HG02981 (cell line): ENCODE data around the gene CEP128.
"Not testable (repeated sequence)": the region's sequence is repeated elsewhere in the genome, so short reads cannot be mapped to it uniquely, and the experiment has no call there.

Experiments used
- ATAC-seq: cut with Tn5 transposase; IDR thresholded peaks from one replicate; pipeline ENCODE4 v1.9.1; 2021; ENCODE audit warnings: mild to moderate bottlenecking, moderate library complexity; ENCODE audit not compliant: unreplicated experiment

The CEP128 gene

DNA sequence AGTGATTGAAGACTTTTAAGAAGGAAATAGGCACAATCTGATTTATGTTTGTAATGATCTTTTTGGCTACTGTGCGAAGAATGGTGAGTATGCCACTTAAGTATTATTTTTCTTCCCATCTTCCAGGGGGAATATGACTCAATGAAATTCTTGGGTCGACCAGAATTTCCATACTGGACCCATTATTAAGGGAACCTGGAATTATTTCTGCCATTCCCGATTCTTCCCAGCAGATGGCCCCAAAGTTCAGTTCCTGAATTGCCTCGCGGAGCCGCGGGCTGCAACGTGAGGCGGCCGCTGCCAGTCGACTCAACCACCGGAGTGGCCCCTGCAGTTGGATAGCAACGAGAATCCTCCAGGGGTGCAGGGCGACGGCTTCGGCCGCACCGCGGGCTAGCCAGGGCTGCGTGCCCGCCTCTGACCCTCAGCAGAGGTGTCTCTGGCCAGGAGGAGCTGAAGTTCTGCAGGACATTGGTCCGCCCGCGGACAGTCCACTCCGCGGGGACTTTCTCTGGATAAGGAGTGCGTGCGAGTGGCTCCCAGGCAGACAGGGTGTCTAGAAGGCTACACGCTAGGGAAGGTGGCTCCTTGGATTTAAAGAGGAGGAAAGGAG is 13.3 kb upstream of the CEP128 start:
- ATAC-seq: peak; percentile 20

DNA sequence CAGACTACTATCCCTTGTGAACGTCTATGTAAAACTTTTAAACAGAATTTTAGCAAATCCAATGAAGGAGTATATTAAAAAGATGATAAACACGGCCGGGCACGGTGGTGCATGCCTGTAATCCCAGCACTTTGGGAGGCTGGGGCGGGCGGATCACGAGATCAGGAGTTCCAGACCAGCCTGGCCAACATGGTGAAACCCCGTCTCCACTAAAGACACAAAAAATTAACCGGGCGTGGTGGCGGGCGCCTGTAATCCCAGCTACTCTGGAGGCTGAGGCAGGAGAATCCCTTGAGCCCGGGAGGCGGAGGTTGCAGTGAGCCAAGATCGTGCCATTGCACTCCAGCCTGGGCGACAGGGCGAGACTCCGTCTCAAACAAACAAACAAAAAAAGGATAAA is 11.7 kb upstream of the CEP128 start:
- ATAC-seq: not testable (repeated sequence)

GRCh38 chr14:80951491-80951890 is 10.0 kb upstream of the CEP128 start:
- no peak for ATAC-seq

- ATAC-seq: no peak
These were observed 6.8 kb upstream of the CEP128 start for GRCh38 chr14:80948291-80948690.

- no peak for ATAC-seq
These were observed 5.3 kb upstream of the CEP128 start for GRCh38 chr14:80946797-80947196.

DNA sequence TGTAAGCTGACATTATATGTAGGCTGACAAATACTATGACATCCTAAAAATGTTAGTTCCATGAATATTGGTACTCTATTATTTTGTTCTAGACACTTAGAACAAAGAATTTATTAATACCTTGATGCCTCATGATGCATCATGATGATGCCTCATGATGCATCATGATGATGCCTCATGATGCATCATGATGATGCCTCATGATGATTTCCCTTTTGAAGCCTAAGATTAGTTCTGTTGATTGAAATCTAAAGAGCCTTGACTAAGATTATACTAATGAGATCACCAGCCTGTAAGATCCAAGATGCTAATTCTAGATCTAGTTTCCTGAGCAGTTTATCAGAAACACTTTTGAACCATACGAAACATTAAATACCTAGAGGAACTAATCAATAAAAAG is 4.6 kb upstream of the CEP128 start:
- ATAC-seq: no peak

GRCh38 chr14:80944861-80945617 is 3.5 kb upstream of the CEP128 start:
- no peak for ATAC-seq

GRCh38 chr14:80942191-80942600 is 658 bp upstream of the CEP128 start:
- ATAC-seq: peak; percentile 17

DNA sequence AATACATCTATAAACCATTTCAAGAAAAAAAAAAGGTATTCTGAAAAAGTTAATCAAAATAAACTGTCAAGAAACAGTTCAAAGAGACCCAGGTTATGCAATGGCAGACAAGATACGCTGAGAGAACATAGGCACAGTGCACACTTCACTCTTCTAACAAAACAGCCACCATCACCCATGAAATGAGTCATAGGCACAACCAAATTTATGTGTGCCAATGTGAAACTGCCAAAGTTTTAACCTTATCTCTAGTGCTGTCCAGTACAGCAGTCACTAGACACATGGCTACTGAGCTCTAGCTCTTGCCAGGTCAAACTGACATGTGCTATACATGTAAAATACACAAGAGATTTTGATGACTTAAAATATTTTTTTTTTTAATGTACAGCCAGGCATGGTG is 1.4 kb downstream of the CEP128 start:
- peak; percentile 38 for ATAC-seq

GRCh38 chr14:80933686-80934085 is 7.9 kb downstream of the CEP128 start:
- ATAC-seq: no peak

GRCh38 chr14:80933282-80933681 is 8.3 kb downstream of the CEP128 start:
- ATAC-seq: no peak

- ATAC-seq: peak; percentile 98
These were observed 10.6 kb downstream of the CEP128 start for GRCh38 chr14:80930836-80931389.

GRCh38 chr14:80930095-80930494 is 11.4 kb downstream of the CEP128 start:
- ATAC-seq: no peak

DNA sequence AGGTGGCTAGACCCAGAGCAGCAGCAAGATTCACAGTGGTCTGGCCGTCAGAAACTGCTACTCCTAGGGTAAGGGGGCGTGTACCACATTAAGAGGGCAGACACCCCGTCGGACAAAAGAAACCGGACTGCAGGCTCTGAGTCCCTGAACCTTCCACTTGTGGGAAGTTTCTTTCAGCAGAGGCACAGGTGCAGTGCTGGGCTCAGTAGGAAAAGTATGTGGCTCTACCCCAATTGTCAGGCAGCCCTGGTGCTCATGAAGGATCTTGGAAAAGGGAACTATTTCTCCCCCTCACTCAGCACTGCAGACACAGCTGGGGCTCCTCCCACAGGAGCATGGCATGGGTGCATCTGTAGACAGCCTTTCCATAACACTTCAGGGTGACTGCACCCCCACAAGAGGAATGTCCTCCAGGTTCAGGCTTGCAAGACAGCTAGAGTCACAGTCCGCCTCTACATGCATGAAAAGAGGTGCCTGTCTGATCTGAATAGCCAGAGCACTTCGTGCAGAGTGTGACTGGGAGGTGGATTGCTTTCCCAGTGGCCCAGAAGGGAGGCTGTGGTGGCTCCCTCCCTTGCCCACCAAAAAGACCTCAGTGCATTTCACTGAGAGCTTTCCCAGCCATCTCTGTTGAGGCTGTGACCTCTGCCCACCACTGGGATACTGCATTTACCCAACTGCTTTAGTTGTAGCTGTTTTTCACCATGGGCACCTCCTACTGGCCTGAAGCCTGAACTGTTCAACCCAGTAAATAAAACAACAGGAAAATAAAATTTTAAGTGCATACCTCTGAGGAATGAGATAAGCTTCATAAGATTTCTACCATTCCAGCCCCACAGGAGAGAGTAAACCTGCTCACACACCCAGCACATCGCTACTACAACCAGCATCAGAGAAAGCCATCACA is 14.2 kb downstream of the CEP128 start:
- no peak for ATAC-seq

GRCh38 chr14:80926397-80927082 is 15.0 kb downstream of the CEP128 start:
- no peak for ATAC-seq

- ATAC-seq: no peak
These were observed 17.0 kb downstream of the CEP128 start for GRCh38 chr14:80924365-80925103.

GRCh38 chr14:80923368-80923767 is 18.2 kb downstream of the CEP128 start:
- no peak for ATAC-seq

- ATAC-seq: no peak
These were observed 21.9 kb downstream of the CEP128 start for GRCh38 chr14:80919622-80920021.

GRCh38 chr14:80912013-80912412 is 29.5 kb downstream of the CEP128 start:
- ATAC-seq: not testable (repeated sequence)

- ATAC-seq: no peak
These were observed 34.6 kb downstream of the CEP128 start for GRCh38 chr14:80906946-80907345.
